Liver (tissue), 2 donors: ENCODE measurements around the gene SIM2.

Experiments
- ATF3 ChIP-seq: IDR thresholded peaks from 2 replicates; pipeline ENCODE4 v1.6.1; 2016; ENCODE audit warnings: antibody characterized with exemption
- JUND ChIP-seq, 2 donors: IDR thresholded peaks; 2 replicates each; pipeline ENCODE4 v1.6.1; 2016; ENCODE audit warnings: antibody characterized with exemption in 2 of 2
- donor health status: healthy.

DNA sequence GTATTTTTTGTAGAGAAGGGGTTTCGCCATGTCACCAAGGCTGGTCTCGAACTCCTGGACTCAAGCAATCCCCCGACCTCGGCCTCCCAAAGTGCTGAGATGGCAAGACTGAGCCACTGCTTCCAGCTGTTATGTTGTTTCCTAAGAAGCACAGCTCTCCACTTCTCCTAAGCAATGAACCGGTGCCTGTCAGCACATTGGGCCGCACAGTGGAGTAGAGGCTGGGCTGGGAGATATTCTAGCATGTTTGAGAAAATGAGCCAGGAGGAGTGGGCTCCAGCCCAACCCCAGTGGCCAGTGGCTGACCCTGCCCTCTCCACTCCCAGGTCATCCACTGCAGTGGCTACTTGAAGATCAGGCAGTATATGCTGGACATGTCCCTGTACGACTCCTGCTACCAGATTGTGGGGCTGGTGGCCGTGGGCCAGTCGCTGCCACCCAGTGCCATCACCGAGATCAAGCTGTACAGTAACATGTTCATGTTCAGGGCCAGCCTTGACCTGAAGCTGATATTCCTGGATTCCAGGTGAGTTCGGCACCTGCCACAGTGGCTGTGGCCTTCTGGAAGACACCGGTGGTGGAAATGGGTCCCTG lies 27.0 kb downstream of the SIM2 start:
- TF ChIP-seq ATF3 (no peak), JUND (IDR thresholded peaks at IDR 0.05) (no peak)
